BJ (cell line): ENCODE measurements around the gene SCIN. TPM values are rescaled to one million over a fixed set of nuclear protein-coding genes. Genes with fewer than 3 reads are reported as not detected.
"Not testable (repeated sequence)": the region's sequence is repeated elsewhere in the genome, so short reads cannot be mapped to it uniquely, and the experiment has no call there.

Source experiments
- CTCF ChIA-PET: fragments of 350-600 bp; formaldehyde crosslinking; extraction: SDS; loops from one replicate; lab custom pipeline; 2021; ENCODE audit warnings: antibody characterized with exemption, inconsistent platforms; lab: Yijun Ruan, JAX
- POLR2A ChIA-PET: fragments of 300-600 bp; sonication (Branson Sonifier 250); formaldehyde crosslinking; extraction: SDS; loops from one replicate; lab custom pipeline; 2021; ENCODE audit warnings: antibody characterized with exemption; lab: Charles Lee
- DNase-seq: peaks from one replicate; pipeline ENCODE4 v3.0.0-alpha.2; 2011; ENCODE audit warnings: low read depth
- H3K27me3 ChIP-seq: 2 replicates; pipeline ENCODE4 v1.6.0; 2011; ENCODE audit warnings: low read length; ENCODE audit not compliant: control insufficient read depth, insufficient read depth
- H3K36me3 ChIP-seq: 2 replicates; pipeline ENCODE4 v1.5.1; 2011; ENCODE audit warnings: low read length; ENCODE audit not compliant: control insufficient read depth, insufficient read depth
- H3K4me3 ChIP-seq: 2 replicates; pipeline ENCODE4 v1.5.1; 2011; ENCODE audit warnings: low read depth, mild to moderate bottlenecking, control low read depth, low read length
- CTCF ChIP-seq: IDR thresholded peaks from 2 replicates; pipeline ENCODE4 v1.5.1; 2011; ENCODE audit warnings: low read depth, mild to moderate bottlenecking, control low read depth, inconsistent platforms, low read length, moderate library complexity; ENCODE audit not compliant: insufficient read depth
- polyA plus RNA-seq: library from polyadenylated mRNA; depleted of rRNA; stranded (reverse); fragments of >200 nt; gene quantifications from 2 replicates; pipeline ENCODE4 v1.2.3, GENCODE V29; 2011

Gene SCIN
- polyA plus RNA-seq, 1 experiment = 0.06 TPM

GRCh38 chr7:12649348-12649747, 78.8 kb downstream of the SCIN start:
- Histone ChIP-seq H3K27me3 (no peaks in the 10 kb centered on the region), H3K36me3 (no peaks in the 10 kb centered on the region), H3K4me3 (no peak overlapping the region)
- ChIA-PET POLR2A (no interaction called here), CTCF (interaction anchor here (0.7 to 1.2 kb wide), 3 partner anchors 21 to 613 kb away, joined by 3 to 4 read pairs (median 3); partner anchors contain the start of gene ARL4A)
- no peak for TF ChIP-seq CTCF
- no peak for DNase-seq

- CTCF ChIA-PET = interaction anchor here (1.0 to 1.2 kb wide), 2 partner anchors 11 to 37 kb away, joined by 3 to 4 read pairs; partner anchors contain the start of gene ARL4A
These were observed 79.6 kb downstream of the SCIN start for GRCh38 chr7:12650080-12650479.

GRCh38 chr7:12653110-12653509, 82.6 kb downstream of the SCIN start:
- no peak for DNase-seq
- CTCF ChIA-PET = interaction anchor here (0.6 to 2.4 kb wide), 2 partner anchors 14 to 1969 kb away, joined by 3 to 11 read pairs; no protein-coding TSS in a partner anchor
- no peaks in the 10 kb centered on the region for H3K27me3 ChIP-seq
- TF ChIP-seq CTCF = no peak
- POLR2A ChIA-PET = no interaction called here
- no peaks in the 10 kb centered on the region for H3K36me3 ChIP-seq
- no peak overlapping the region for H3K4me3 ChIP-seq

More at GRCh38 chr7:12650080-12650479, 79.6 kb downstream of the SCIN start:
- no peak for TF ChIP-seq CTCF
- POLR2A ChIA-PET = no interaction called here
- DNase-seq = no peak
- Histone ChIP-seq H3K4me3 (no peak overlapping the region), H3K36me3 (no peaks in the 10 kb centered on the region), H3K27me3 (no peaks in the 10 kb centered on the region)

GRCh38 chr7:12653518-12653917, 83.0 kb downstream of the SCIN start:
- H3K36me3 ChIP-seq = no peaks in the 10 kb centered on the region
- DNase-seq = no peak
- no peak overlapping the region for H3K4me3 ChIP-seq
- no peaks in the 10 kb centered on the region for H3K27me3 ChIP-seq
- ChIA-PET CTCF (interaction anchor here (0.6 to 2.4 kb wide), 2 partner anchors 15 to 1968 kb away, joined by 3 to 11 read pairs; no protein-coding TSS in a partner anchor), POLR2A (no interaction called here)
- no peak for TF ChIP-seq CTCF

- no peaks in the 10 kb centered on the region for H3K36me3 ChIP-seq
- no peaks in the 10 kb centered on the region for H3K27me3 ChIP-seq
- H3K4me3 ChIP-seq = no peak overlapping the region
- CTCF ChIA-PET = no interaction called here
- TF ChIP-seq CTCF = no peak
- no peak for DNase-seq
- POLR2A ChIA-PET = no interaction called here
These were observed 84.6 kb downstream of the SCIN start for GRCh38 chr7:12655161-12655560.

- H3K36me3 ChIP-seq, H3K4me3 ChIP-seq, CTCF ChIA-PET, DNase-seq, POLR2A ChIA-PET, H3K27me3 ChIP-seq: not testable (repeated sequence)
These were observed 89.9 kb downstream of the SCIN start for GRCh38 chr7:12660423-12660822.

GRCh38 chr7:12660986-12661385, 90.5 kb downstream of the SCIN start:
- CTCF ChIA-PET = not testable (repeated sequence)

More at GRCh38 chr7:12660986-12661385, 90.5 kb downstream of the SCIN start:
- H3K27me3 ChIP-seq, H3K4me3 ChIP-seq, POLR2A ChIA-PET, H3K36me3 ChIP-seq, DNase-seq: not testable (repeated sequence)
